Fibroblast of lung (primary cell): ENCODE data around the gene IL17RD.

ENCODE experiments used
- CTCF ChIP-seq, 2 donors: IDR thresholded peaks in 1 of 2; conservative IDR thresholded peaks in 1 of 2; 1 replicate in 1 of 2; 2 replicates in 1 of 2; pipeline ENCODE4 v1.5.1; 2011 to 2012; ENCODE audit warnings: low read length in 2 of 2, control low read depth in 1 of 2, inconsistent platforms in 1 of 2, low read depth in 1 of 2, mild to moderate bottlenecking in 1 of 2
- EZH2 ChIP-seq: IDR thresholded peaks from 2 replicates; pipeline ENCODE4 v1.5.1; 2012; ENCODE audit warnings: low read length, control low read depth, mild to moderate bottlenecking; ENCODE audit errors: missing control alignments

GRCh38 chr3:57120040-57120439 is 45.1 kb downstream of the IL17RD start:
- TF ChIP-seq CTCF (conservative IDR thresholded peaks at IDR 0.05 in 1 of 2, IDR thresholded peaks at IDR 0.05 in 1 of 2; ENCODE audit: low read depth in 1 of 2, low read length in 2 of 2) (no peak), EZH2 (no peak)
